Measurements from ENCODE around the gene TRAIP. TPM values are rescaled to one million over a fixed set of nuclear protein-coding genes. Genes with fewer than 3 reads are reported as not detected.
"Not testable (repeated sequence)": the region's sequence is repeated elsewhere in the genome, so short reads cannot be mapped to it uniquely, and the experiment has no call there.

TRAIP gene
- total RNA-seq, 1 experiment from 2014 or later, result 6.6 TPM

DNA sequence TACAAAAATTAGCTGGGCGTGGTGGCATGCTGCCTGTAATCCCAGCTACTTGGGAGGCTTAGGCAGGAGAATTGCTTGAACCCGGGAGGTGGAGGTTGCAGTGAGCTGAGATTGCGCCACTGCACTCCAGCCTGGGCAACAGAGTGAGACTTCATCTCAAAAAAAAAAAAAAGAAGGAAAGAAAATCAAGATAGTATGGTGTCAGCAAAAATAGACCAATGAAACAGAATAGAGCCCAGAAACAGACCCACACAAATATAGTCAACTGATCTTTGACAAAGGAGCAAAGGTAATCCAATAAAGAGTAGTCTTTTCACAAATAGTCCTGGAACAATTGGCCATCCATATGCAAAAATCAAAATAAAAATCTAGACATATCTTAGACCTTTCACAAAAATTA, 33.2 kb downstream of the TRAIP start:
- not testable (repeated sequence) for DNase-seq (ENCODE audit: low read depth)

DNA sequence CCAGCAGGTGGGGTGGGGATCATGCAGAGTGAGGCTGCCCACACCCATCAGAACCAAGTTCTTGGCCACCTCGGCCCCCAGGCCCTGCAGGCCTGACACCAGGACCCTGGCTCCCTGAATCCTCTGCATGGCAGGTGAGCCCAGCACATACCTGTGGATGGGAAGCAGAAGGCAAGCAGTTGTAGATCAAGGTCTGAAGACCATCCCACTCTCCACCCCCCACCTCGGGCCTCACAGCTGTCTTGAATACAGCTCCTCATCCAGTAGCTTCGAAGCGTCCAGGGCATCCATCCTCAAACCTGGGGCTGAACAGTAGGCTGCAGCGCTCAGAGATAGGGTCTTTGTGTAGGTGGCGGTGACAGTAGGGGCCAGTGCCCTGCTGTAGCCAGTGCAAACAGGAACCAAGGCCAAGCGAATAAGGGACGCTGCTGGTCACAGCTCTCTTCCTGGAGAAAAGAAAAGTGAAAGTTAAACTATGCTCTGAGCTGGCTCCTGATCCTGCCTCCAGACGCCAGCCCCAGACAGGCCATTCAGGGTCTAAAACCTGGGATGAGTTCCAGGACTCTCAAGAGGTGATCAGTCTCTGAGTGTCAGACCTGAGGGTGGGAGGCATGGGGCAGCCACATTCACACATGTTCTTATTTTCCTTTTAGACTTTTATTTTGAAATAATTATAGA, 42.7 kb downstream of the TRAIP start, which contains the start of gene UBA7:
Gene UBA7, minus strand, starts transcription at position 457 of the 678 bp plus-strand sequence. Its CDS starts 166 bp downstream, at position 291.
- DNase-seq (ENCODE audit: low read depth), result peak; percentile 69

DNA sequence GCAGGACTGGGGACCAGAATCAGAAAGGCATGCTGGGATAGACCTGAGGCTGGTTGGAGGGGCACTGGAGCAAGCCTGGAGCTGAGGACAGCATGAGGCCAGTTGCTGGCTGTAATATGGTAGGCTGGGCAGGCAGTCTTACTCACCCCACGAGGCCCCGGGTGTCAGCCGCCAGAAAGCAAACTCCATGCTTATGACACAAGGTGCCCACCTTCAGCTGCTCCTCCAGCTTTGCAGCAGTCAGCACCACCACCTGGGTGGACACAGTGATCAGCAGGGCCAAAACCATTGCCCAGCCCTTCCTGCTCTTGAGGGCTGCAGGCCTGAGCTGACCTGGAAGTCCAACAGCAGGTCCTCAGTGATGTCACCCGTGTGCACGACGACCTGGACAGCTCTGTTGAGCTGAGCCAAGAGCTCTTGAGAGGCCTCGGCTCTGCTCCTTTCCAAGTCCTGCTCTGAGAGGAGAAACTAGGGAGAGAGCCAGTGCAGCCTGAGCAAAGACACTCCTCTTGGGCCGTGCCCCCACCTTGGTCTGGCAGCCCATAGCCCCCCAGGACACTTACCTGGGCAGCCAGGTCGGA, 43.4 kb downstream of the TRAIP start:
- no peak for DNase-seq (ENCODE audit: low read depth)

DNA sequence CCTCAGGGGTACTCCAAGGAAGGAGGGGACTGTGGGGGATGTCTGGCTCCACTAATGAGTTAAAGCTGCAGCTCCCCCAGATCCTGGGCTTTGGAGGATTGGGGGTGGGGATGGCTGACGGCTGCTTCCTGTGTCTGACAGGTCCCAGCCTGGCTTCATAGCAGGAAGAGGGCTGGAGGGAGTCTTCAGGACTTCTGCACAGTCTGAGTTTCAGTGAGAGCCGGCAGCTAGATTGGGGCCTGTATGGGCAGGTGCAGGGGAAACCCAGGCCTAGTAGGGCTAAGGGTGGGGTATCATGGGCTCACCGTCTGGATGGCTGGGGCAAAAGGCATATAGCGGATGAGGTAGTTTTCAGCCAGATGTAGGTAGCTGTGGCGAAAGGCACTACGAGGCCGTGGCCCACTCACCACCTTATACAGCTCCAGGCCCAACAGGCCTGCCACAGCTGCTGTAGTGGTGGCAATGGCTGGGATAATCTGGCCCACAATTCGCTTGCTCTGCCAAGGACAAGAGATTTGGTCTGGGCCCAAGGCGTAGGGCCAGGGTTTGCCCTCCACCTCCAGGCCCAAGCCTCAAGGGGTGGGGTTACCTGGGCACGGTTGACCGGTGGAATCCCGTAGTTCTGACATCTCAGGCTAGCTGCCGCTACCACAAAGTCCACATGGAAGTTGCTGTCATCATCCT, 48.8 kb downstream of the TRAIP start:
- no peak for DNase-seq (ENCODE audit: low read depth)

DNA sequence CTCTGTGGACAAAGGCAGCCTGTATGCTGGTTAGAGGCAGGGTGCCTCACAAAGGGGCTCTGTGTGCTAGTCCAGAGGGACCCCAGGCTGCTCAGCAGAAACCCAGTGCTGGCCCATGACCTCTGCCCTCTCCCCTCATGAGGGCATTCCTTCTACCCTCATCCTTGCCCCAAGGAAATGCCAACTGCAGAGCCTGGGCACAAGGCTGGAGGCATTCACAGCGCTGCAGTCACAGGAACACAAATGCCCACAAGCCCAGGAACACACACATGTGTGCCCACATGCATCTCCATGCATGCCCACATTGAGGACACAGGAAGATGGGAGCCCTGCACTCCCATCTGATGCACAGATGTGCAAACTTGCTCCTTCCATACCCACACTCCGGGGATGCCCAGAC, 49.5 kb downstream of the TRAIP start:
- no peak for DNase-seq (ENCODE audit: low read depth)

DNA sequence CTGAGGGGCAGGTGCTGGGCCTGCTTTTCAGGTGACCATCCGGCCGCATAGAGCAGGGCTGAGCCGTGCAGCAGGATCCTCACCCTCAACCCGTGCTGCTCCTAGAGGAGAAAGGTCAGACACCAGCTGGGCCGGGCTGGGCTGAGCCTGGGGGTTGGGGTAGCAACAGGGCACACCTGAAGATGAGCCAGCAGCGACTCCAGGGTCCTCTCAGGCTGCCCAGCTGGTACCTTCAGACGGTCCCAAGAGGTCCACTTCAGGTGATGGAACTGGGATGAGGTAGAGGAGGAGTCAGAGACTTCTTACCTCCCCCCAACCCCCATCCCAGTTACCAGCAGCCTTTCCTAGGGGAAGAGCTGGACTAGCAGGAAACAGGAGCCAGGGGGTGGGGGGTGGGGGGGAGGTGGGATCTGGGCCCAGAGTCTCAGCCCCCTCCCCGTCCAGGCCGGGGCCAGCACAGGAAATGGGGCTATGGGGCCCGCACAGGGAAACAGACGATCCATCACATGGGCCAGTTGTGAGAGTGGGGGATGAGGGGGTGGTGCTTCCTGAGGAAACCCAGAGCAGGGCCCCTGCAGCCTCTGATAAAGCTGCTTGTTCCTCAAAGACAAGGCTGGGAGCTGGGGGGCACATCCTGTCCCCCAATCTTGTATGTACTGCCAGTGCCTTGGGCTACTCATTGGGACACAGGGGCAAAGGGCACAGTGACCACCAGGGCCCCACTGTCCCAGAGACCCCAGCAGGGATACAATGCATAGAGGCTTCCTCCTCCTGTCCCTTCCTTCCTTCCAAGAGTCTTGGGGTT, 50.3 kb downstream of the TRAIP start:
- DNase-seq (ENCODE audit: low read depth), result no peak

DNA sequence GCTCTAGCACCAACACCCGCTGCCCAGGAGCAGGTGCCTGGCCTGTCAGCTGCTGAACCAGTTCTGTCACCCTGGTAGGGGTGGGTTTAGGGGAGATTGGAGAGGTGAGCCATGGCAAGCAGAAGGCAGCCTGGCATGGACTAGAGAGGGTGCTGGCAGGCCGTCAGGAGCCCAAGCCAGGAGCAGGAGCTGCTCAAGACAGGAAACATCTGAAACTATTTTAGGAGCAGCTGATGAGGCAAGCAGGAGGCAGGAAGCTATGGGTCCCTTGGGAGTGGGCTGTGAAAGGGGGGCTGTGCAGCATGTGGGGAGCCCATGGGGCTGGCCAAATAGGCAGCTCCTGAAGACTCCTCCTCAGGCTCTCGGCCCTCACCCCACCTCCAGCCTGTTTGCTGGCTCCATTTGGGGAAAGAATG, 51.0 kb downstream of the TRAIP start:
- DNase-seq (ENCODE audit: low read depth), result no peak

DNA sequence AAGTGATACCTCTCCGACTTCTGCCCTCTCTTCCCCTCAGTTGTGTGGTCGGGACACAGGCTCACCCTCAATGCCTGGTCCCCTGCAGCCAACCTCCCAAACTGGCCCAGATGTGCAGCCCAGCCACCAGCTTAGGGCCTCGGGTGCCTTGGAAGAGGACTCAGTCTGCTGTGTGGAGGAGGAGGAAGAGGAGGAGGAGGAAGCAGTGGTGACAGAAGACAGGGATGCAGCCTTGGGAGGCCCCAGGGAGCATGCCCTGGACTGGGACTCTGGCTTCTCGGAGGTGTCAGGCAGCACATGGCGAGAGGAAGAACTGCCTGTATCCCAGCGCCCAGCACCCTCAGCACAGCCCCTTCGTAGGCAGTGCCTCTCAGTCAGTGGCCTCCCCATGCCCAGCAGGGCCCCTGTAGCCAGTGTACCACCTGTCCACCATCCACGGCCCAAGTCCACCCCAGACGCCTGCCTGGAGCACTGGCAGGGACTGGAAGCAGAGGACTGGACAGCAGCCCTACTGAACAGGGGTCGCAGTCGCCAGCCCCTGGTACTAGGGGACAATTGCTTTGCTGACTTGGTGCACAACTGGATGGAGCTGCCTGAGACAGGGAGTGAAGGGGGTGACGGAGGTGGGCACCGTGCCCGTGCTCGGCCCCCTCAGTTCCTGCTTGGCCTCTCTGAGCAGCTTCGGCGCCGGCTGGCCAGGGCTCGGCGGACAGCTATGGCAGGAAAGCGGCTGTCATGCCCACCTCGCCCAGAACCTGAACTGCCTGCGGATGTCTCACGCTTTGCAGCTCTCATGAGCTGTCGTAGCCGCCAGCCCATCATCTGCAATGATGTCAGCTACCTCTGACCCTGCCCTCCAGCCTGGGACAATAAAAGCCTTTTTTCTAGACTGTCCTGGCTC, 52.0 kb downstream of the TRAIP start:
- no peak for DNase-seq (ENCODE audit: low read depth)

DNA sequence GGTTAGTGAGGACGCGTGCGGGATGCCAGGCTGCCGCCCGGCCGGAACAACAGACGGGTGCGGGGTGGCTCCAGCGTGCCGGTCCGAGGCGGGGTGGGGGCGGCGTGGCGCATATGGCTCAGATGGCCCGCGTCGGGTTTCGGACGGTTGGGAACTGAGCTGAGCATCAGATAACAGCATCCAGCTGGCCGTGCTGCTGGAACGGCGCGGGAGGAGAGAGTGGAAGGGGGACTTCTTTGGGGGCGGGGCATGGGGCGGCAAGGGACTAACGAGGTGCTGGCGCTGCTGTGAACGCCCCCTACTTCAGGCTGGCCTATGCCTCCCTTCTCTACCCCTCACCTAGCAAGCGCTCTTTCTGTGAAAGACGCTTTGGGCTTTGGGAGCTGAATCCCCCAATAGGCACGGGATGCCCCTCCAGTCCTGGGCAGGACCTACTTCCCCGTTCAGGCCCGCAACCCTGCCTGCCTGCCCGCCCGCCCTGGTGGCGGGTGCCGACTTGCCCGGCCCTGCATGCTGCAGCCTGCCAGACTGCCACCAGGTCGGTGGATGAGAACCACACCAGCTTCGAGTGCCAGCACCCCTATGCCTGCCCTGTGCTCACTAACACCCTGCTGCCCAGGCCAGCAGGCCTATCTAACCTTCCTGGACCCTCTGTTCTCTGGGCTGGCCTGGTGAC, 52.8 kb downstream of the TRAIP start:
- DNase-seq (ENCODE audit: low read depth), result peak; percentile 14

DNA sequence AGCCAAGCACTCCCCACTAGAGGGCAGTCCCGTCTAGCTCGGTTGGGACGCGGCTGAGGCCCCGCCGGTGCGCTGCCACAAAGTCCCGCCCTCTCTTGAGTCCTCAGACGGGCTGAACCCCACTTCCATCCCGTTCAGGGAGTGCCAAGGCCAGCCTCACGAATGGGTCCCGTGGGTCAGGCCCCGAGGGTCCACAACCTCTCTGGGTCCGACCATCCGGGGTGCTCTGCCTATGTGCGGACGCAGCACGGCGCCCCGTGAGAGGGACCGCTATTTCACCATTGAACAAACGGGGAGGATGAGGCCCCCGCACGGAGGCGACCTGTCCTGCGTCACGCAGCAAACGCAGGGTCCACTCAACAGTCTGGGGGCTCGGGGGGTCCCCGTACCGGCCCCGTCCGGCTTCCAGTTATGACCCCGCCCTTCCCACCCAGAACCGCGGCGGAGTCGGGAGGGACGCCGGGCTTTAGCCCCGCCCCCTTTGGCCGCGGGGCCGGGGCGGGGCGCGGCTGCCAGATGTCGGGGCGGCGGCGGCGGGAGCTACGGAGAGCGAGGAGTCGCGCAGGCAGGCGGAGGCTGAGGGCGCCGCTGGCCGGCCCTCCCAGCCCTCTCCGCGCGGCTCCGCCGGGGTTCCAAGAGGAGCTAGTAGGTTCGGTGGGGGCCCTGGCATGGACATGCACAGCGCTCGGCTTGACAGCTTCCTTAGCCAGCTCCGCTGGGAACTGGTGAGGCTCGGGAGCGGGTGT, 53.5 kb downstream of the TRAIP start, which contains the start of gene INKA1:
Gene INKA1, plus strand, starts transcription at position 543 of the 746 bp plus-strand sequence. Its CDS starts 132 bp downstream, at position 675.
- DNase-seq (ENCODE audit: low read depth), result peak; percentile 87

DNA sequence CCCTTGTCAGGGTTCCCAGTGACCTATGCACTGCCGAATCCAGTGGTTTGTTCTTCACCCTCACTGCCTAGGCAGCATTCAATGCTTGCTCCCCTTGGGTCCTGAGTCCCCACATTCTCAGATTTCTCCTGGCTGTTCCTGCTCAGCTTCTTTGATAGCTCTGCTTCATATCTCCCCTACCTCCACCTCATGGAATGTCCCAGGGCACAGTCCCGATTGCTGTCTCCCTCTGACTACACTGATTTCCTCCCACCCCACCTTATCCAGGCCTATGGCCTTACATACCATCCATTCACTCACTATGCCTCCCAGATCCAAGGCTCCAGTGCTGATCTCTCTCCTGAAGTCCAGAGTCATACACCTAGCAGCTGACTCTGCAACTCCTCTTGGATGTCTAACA, 55.2 kb downstream of the TRAIP start:
- no peak for DNase-seq (ENCODE audit: low read depth)

DNA sequence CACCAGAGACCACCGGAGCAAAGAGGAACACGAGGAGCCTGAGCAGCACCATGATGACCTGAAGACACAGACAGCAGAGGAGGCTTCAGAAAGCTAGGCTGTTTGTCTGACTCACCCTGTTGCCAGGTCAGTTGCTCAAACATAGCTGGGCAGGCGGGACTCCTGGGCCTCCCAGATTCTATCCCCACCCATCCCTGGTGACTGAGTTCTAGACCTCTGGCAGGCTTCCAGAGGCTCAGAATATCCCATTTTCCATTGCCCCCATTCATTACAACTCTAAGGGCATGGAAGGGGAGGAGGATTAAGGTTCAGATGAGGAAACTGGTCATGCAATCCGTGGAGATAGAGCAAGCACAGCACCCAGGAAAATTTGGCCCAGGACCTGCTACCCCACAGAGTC, 56.6 kb downstream of the TRAIP start, which contains the start of gene CDHR4:
Gene CDHR4, minus strand, starts transcription at position 113 of the 400 bp plus-strand sequence. Its CDS starts 61 bp downstream, at position 52.
- DNase-seq (ENCODE audit: low read depth), result no peak

DNA sequence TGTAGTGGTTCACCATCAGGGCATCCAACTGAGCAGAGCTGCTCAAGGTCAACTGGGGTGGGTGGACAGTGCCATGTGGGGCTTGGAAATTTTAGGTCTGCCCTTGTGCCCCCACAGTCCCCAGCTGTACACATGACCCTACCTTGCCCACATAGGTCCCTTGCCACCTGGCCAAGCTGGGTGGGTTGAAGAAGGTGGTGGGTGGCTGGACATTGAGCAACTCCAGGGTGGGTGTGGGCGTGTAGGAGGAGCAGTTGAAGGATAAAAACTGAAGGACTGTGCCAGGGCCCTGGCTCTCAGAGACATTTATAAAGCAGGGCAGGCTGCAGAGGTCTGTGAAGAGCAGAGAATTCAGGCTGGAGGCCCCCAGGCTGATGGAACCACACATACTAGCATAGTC, 57.3 kb downstream of the TRAIP start:
- DNase-seq (ENCODE audit: low read depth), result no peak

DNA sequence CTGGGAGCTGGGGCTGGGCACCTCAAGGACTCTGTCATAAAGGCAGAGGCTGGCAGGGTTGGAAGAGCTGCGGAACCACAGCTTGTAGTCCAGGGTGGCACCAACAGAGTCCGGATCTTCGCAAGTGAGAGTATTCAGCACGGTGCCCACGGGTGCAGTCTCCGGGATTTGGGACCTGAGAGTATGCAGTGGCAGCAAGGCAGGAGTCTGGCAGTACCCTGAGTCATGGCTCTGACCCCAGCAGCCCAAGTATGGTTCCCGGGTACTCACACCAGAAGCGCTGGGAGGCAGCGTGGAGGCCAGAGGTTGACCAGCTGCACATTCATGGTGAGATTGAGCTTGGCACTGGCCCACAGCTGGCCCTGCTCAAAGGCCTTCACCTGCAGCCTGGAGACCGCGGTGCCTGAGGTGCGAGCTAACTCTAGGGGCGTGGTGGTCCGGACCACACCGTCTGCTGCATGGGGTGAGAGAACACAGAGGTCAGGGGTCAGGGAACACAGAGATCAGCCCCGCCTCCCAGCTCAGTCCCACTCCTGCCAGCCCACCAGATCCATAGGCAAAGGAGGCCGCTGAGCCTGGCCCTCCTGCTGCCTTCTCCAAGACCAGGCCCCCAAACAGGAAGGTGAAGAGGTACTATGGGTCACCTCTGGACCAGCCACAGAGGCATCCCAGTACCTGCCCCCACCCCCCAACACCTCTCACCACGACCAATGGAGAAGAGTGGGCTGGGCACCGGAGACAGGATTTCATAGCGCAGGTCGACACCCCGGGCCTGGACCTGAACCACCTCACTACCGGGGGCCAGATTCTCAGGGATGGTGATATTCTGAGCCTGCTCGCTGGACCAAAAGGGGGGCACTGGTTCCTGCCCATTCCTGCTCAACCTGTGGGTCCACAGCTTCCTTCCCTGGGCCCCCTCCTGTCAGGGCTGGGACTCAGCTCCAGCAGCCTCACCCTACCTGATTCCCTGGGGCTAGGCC, 61.1 kb downstream of the TRAIP start:
- no peak for DNase-seq (ENCODE audit: low read depth)

DNA sequence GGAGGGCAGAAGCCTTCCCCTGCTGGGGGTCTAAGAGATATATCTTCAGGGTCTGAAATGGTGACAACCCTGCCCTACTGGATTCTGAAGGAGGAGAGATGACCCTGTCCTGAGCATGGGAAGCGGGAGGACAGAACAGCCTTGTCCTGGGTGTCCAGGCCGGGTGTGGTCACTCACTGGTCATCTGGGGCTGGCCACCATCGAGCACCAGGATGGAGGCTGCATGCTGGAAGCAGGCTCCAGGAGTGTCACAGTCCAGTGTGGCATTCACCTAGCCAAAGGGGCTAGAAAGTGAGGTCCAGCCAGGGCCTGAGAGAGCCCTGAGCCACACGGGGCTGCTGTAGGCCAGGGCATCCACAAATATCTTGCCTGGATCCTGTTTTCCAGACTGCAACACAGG, 61.9 kb downstream of the TRAIP start:
- DNase-seq (ENCODE audit: low read depth), result no peak

DNA sequence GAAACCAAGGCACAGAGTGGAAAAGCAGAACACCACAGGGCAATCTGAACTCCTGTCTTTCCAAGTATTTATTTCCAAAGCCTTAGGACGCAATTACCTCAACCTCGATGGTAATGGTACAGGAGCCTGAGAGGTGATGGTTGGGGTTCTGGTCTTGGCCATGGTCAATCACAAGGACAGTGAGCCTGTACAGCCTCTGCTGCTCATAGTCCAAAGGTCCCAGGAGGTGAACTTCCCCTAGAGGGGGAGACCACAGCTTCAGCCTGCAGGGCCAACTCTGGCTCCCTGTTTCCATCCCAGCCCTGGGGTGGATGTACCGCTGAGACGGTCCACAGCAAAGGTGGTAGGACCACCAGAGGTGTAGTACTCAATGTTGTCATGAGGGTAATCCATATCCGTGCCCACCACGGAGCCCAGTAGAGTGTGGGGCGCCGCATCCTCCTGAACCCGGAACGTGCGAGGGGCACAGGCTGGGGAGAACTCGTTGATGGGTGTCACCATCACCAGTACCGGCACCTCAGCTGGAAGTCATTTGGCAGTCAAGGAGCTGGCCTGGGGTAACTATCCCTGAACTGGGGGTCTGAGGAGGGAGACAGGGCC, 62.8 kb downstream of the TRAIP start:
- no peak for DNase-seq (ENCODE audit: low read depth)

DNA sequence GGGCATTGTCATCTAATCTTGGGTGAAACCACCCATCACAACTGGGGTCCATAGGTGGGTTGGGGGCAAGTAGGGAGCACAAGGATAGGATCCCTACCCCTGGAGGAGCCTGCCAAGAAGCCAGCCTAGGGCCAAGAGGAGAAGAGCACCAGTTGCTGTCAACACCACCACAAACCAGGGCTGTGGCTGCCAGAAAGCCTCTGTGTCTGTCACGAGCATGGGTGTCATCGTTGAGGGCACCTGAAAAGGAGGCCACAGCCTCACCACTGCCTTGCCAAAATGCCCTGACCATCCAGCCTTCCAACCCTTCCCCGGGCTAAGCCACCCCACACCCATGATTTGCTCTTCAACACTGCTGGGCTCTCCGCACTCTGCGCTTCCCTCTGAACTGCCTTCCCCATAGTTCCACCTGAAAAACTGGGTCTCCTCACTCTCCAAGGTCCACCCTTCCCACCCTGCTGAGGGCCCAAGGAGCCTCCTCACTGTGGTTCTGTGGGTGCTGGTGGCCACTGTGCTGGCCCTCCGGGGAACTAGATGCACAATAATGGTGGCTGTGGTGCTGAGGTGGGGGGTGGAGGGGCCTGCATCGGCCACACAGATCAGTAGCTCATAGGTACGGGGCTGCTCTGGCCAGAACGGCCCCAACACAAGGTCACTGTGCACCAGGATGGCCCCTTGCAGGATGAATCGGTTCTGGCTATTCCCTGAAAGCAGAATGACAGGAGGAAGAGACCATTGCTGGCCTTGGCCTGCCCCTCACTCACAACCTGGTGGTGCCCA, 63.8 kb downstream of the TRAIP start:
- no peak for DNase-seq (ENCODE audit: low read depth)

Data from Daoy (cell line).